Astrocyte (in vitro differentiated cells and primary cell): ENCODE measurements around the gene NCOA3.

Source experiments
- CTCF ChIP-seq: IDR thresholded peaks from 2 replicates; pipeline ENCODE4 v1.5.1; 2011; ENCODE audit warnings: low read depth, mild to moderate bottlenecking, inconsistent platforms, low read length, moderate library complexity; ENCODE audit not compliant: insufficient read depth
- EZH2 ChIP-seq: IDR thresholded peaks from 2 replicates; pipeline ENCODE4 v1.6.1; 2012; ENCODE audit warnings: mild to moderate bottlenecking, low read length, inconsistent platforms; ENCODE audit not compliant: insufficient read depth

GRCh38 chr20:47475419-47476044 is 26.2 kb upstream of the NCOA3 start:
- no peak for TF ChIP-seq CTCF
- TF ChIP-seq EZH2, result no peak
